HepG2 (cell line): ENCODE data around the gene RREB1. TPM values are rescaled to one million over a fixed set of nuclear protein-coding genes. Genes with fewer than 3 reads are reported as not detected.

Source experiments
- FOXM1 ChIP-seq: sonication (generic); formaldehyde crosslinking; IDR thresholded peaks from 2 replicates; pipeline ENCODE4 v1.5.0; 2020; ENCODE audit warnings: missing genetic modification reagents
- IKZF1 ChIP-seq: fragments of 450-650 bp; IDR thresholded peaks from 2 replicates; pipeline ENCODE4 v1.7.1; 2016
- KLF9 ChIP-seq: IDR thresholded peaks from 2 replicates; pipeline ENCODE4 v1.6.1; 2016; ENCODE audit warnings: low read depth
- MED8 ChIP-seq: sonication (generic); formaldehyde crosslinking; IDR thresholded peaks from 2 replicates; pipeline ENCODE4 v1.8.1; 2023; ENCODE audit warnings: mild to moderate bottlenecking, missing genetic modification reagents; ENCODE audit not compliant: insufficient replicate concordance
- MEIS1 ChIP-seq: sonication (generic); formaldehyde crosslinking; IDR thresholded peaks from 2 replicates; pipeline ENCODE4 v1.9.0; 2021; ENCODE audit warnings: mild to moderate bottlenecking, missing genetic modification reagents, moderate library complexity, borderline replicate concordance
- MNT ChIP-seq: fragments of 450-650 bp; IDR thresholded peaks from 2 replicates; pipeline ENCODE4 v1.6.1; 2016
- PHF21A ChIP-seq: sonication (generic); formaldehyde crosslinking; IDR thresholded peaks from 2 replicates; pipeline ENCODE4 v1.5.0; 2020; ENCODE audit warnings: mild to moderate bottlenecking, missing genetic modification reagents
- SIN3A ChIP-seq: IDR thresholded peaks from 2 replicates; pipeline ENCODE4 v1.6.1; 2011; ENCODE audit warnings: low read depth, mild to moderate bottlenecking, control low read depth, low read length, borderline replicate concordance
- SSRP1 ChIP-seq: IDR thresholded peaks from 2 replicates; pipeline ENCODE4 v1.6.1; 2016; ENCODE audit warnings: control low read depth
- TFDP2 ChIP-seq: sonication (generic); formaldehyde crosslinking; IDR thresholded peaks from 2 replicates; pipeline ENCODE4 v1.4.0; 2020; ENCODE audit warnings: missing genetic modification reagents
- ZBTB14 ChIP-seq: sonication (generic); formaldehyde crosslinking; IDR thresholded peaks from 2 replicates; pipeline ENCODE4 v1.4.0; 2020; ENCODE audit warnings: missing genetic modification reagents
- ZBTB7B ChIP-seq: sonication (generic); formaldehyde crosslinking; IDR thresholded peaks from 2 replicates; pipeline ENCODE4 v1.4.0; 2020; ENCODE audit warnings: missing genetic modification reagents
- ZC3H4 ChIP-seq: sonication (generic); formaldehyde crosslinking; IDR thresholded peaks from 2 replicates; pipeline ENCODE4 v1.4.0; 2020; ENCODE audit warnings: missing genetic modification reagents, borderline replicate concordance
- ZFP1 ChIP-seq: IDR thresholded peaks from 2 replicates; pipeline ENCODE4 v1.6.1; 2016
- ZFP62 ChIP-seq: sonication (generic); formaldehyde crosslinking; IDR thresholded peaks from 2 replicates; pipeline ENCODE4 v1.4.0; 2020; ENCODE audit warnings: missing genetic modification reagents
- ZNF318 ChIP-seq: sonication (generic); formaldehyde crosslinking; IDR thresholded peaks from 2 replicates; pipeline ENCODE4 v1.4.0; 2020; ENCODE audit warnings: mild to moderate bottlenecking, missing genetic modification reagents
- ZNF343 ChIP-seq: sonication (generic); formaldehyde crosslinking; IDR thresholded peaks from 2 replicates; pipeline ENCODE4 v1.4.0; 2020; ENCODE audit warnings: mild to moderate bottlenecking, missing genetic modification reagents
- ZNF441 ChIP-seq: sonication (generic); formaldehyde crosslinking; IDR thresholded peaks from 2 replicates; pipeline ENCODE4 v1.7.0; 2021; ENCODE audit warnings: missing genetic modification reagents, borderline replicate concordance
- polyA plus RNA-seq, 8 experiments: library from polyadenylated mRNA; depleted of rRNA in 3 of 8; stranded (reverse) in 7 of 8; unstranded in 1 of 8; fragments of >200 nt; fragmentation: Illumina TruSeq in 4 of 8; extraction: Trizol in 4 of 8; gene quantifications; 2 replicates each; pipeline versions ENCODE4 v1.2.1 to v1.2.3, GENCODE V29; 2011 to 2016; ENCODE audit warnings: low read depth in 4 of 8, missing spikeins in 1 of 8, mixed read lengths in 1 of 8; ENCODE audit not compliant: insufficient read depth in 1 of 8
- total RNA-seq, 5 experiments: library from RNA; depleted of rRNA; stranded (reverse); fragments of >200 nt; fragmentation: Illumina TruSeq; extraction: Trizol; gene quantifications; 2 replicates each; pipeline ENCODE4 v1.2.3, GENCODE V29; 2016; ENCODE audit warnings: low read depth in 1 of 5

The RREB1 gene
- total and polyA plus RNA-seq, 2 of the 13 experiments (the other 11 are each of a cell fraction or from before 2014, with no cell fraction given) = 6.1 to 23.2 TPM

GRCh38 chr6:7108964-7109836 is 1.4 kb downstream of the RREB1 start (continued):
- no peak for TF ChIP-seq TFDP2 (CRISPR knock-in tag)
- TF ChIP-seq ZBTB14 (CRISPR knock-in tag) = 0 out of 2 replicates have a peak, but pooled peaks have one; percentile 45
- no peak for TF ChIP-seq MED8
- no peak for TF ChIP-seq ZNF343 (CRISPR knock-in tag)
- no peak for TF ChIP-seq MNT
- TF ChIP-seq IKZF1 = no peak
- TF ChIP-seq SSRP1 (CRISPR knock-in tag) = no peak
- no peak for TF ChIP-seq ZNF441 (CRISPR knock-in tag)
- no peak for TF ChIP-seq ZNF318 (CRISPR knock-in tag)
- no peak for TF ChIP-seq MEIS1
- TF ChIP-seq ZC3H4 (CRISPR knock-in tag) = no peak
- TF ChIP-seq PHF21A = 0 out of 2 replicates have a peak, but pooled peaks have one; percentile 36
- 0 out of 2 replicates have a peak, but pooled peaks have one; percentile 62 for TF ChIP-seq ZBTB7B (CRISPR knock-in tag)
- TF ChIP-seq ZFP1 = peak; percentile 68; the same call in 1 of the 2 replicates
- no peak for TF ChIP-seq SIN3A
- TF ChIP-seq KLF9 (CRISPR knock-in tag) = no peak
- no peak for TF ChIP-seq FOXM1
- TF ChIP-seq ZFP62 (CRISPR knock-in tag) = no peak
